ENCODE measurements around the gene HPRT1.
A peak's percentile ranks its signal among the peaks of the same experiment; 100 is the strongest.

The HPRT1 gene

GRCh38 chrX:134484039-134484438 is 24.1 kb downstream of the HPRT1 start:
- TF ChIP-seq CTCF (IDR thresholded peaks at IDR 0.05; ENCODE audit: low read depth, low read length) = peak; percentile 55
- DNase-seq (ENCODE audit: extremely low read depth, low read depth) = no peak

DNA sequence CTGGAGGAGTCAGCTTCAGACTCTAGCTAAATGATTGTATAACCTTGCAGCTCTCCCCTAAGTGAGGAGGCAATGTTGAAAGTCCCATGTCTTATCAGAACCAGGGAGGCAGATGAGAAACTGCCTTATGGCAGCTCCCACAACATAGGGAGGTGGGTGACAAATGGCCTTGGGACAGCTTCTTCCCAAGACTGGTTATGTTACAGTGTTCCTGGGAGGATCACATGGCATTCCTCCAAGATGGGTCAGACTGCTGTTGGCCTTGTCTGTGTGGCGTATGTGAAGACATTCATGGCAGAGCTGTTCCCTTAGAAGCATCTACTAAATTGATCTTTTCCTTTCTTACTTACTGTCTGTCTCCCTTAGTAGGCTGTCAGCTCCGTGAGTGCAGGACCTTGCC is 42.0 kb downstream of the HPRT1 start:
- no peak for TF ChIP-seq CTCF (IDR thresholded peaks at IDR 0.05; ENCODE audit: low read depth, low read length)
- DNase-seq (ENCODE audit: extremely low read depth, low read depth) = no peak

- no peak for TF ChIP-seq CTCF (IDR thresholded peaks at IDR 0.05; ENCODE audit: low read depth, low read length)
- no peak for DNase-seq (ENCODE audit: extremely low read depth, low read depth)
Measured at GRCh38 chrX:134502686-134503085, 42.7 kb downstream of the HPRT1 start.

DNA sequence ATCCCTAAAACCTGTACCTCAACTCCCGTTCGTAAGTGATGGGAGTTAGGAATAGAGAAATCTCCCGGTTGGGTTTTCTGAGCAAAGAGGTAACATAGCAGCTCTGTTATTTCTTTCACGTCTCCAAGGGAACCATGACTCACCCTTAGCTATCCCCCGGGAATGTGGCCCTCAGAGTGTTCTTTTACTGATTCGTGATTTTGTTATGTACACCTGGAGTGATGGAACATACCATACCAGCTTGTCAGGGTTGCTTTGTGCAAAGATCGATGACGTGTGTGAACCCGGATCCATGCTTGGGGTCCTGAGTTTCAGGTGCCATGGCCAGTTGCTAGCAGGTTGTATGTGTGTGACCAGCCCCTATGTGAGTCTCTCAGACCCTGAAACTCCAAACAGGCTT is 52.6 kb downstream of the HPRT1 start:
- TF ChIP-seq CTCF (IDR thresholded peaks at IDR 0.05; ENCODE audit: low read depth, low read length) = no peak
- no peak for DNase-seq (ENCODE audit: extremely low read depth, low read depth)

GRCh38 chrX:134513091-134513490 is 53.1 kb downstream of the HPRT1 start:
- TF ChIP-seq CTCF (IDR thresholded peaks at IDR 0.05; ENCODE audit: low read depth, low read length) = no peak
- no peak for DNase-seq (ENCODE audit: extremely low read depth, low read depth)

- DNase-seq (ENCODE audit: extremely low read depth, low read depth) = no peak
Measured at GRCh38 chrX:134520860-134521390, 61.0 kb downstream of the HPRT1 start.

DNA sequence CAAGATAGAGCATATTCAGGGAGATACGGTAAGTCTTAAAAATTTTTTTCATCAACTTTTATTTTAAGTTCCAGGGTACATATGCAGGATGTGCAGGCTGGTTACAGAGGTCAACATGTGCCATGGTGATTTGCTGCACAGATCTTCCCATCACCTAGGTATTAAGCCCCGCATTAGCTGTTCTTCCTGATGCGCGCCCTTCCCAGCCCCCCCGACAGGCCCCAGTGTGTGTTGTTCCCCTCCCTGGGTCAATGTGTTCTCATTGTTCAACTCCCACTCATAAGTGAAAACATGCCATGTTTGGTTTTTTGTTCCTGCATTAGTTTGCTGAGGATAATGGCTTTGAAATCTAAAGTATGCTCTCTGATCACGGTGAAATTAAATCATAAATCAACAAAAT is 64.2 kb downstream of the HPRT1 start:
- no peak for DNase-seq (ENCODE audit: extremely low read depth, low read depth)
- no peak for TF ChIP-seq CTCF (IDR thresholded peaks at IDR 0.05; ENCODE audit: low read depth, low read length)

More at GRCh38 chrX:134520860-134521390, 61.0 kb downstream of the HPRT1 start:
- peak; percentile 87 for TF ChIP-seq CTCF (IDR thresholded peaks at IDR 0.05; ENCODE audit: low read depth, low read length)
